AG10803 (cell line): ENCODE measurements around the gene COX19.

Source experiments
- DNase-seq: peaks from one replicate; pipeline ENCODE4 v3.0.0; 2010; ENCODE audit warnings: low read depth
- H3K4me3 ChIP-seq: 2 replicates; pipeline ENCODE4 v1.5.1; 2011; ENCODE audit warnings: mild to moderate bottlenecking, low read length, control low read depth
- CTCF ChIP-seq: conservative IDR thresholded peaks from 2 replicates; pipeline ENCODE4 v1.5.1; 2011; ENCODE audit warnings: mild to moderate bottlenecking, low read length, control low read depth, inconsistent platforms

The COX19 gene

GRCh38 chr7:983616-984071 is 8.3 kb upstream of the COX19 start:
- TF ChIP-seq CTCF = no peak
- H3K4me3 ChIP-seq = no peak overlapping the region
- DNase-seq = no peak

- TF ChIP-seq CTCF = no peak
- H3K4me3 ChIP-seq = no peak within 1 kb of the TSS
- no peak for DNase-seq
These were observed 7.8 kb upstream of the COX19 start, which contains the start of gene CYP2W1 for GRCh38 chr7:983004-983615. Gene CYP2W1 (plus strand): TSS chr7:983181. CDS start chr7:983212, 31 bp downstream.

GRCh38 chr7:982511-983003 is 7.2 kb upstream of the COX19 start:
- no peak for DNase-seq
- TF ChIP-seq CTCF = no peak
- no peak overlapping the region for H3K4me3 ChIP-seq

- no peak for DNase-seq
- TF ChIP-seq CTCF = no peak
- no peak overlapping the region for H3K4me3 ChIP-seq
These were observed 6.6 kb upstream of the COX19 start for GRCh38 chr7:981793-982510.

- TF ChIP-seq CTCF = no peak
- DNase-seq = no peak
- no peak overlapping the region for H3K4me3 ChIP-seq
These were observed 4.7 kb upstream of the COX19 start for GRCh38 chr7:979886-980571.

GRCh38 chr7:979151-979550 is 3.8 kb upstream of the COX19 start:
- no peak for TF ChIP-seq CTCF
- no peak overlapping the region for H3K4me3 ChIP-seq

More at GRCh38 chr7:979151-979550, 3.8 kb upstream of the COX19 start:
- no peak for DNase-seq
